ENCODE results near the gene LSM7. TPM values are rescaled to one million over a fixed set of nuclear protein-coding genes. Genes with fewer than 3 reads are reported as not detected.

Gene LSM7
- total RNA-seq, 1 experiment from 2014 or later, result 97.3 TPM

DNA sequence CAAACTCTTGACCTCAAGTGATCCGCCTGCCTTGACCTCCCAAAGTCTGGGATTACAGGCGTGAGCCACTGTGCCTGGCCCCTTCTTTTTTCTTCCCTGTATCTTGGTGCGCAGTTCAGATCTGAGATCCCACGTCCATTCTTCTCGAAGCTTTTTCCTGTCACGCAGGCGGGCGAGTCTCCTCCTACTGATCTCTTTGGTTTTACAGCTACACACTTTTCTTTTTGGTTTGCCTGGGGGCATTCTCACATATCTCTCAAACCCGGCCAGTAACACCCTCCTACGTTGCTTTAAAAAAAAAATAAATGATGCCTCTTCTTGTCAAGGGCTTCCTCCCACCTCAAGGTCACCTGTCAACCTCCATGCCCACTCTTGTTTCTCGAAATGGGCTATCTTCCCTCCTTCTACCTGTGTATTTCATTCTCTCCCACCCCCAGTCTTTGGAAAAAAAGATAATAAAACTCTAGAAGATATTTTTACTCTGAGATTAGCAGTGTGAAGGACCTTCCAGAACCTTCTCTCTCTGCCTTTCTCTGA lies 43.8 kb upstream of the LSM7 start:
- intact Hi-C loops (cut with micrococcal nuclease; ENCODE audit: unreplicated experiment), result no loop called here
- no peaks in the 10 kb centered on the region for H3K4me1 ChIP-seq (ENCODE audit: control insufficient read depth, insufficient read depth, low read length)
- DNase-seq (ENCODE audit: low read depth, low spot score), result no peak
- BruUV-seq (replicated peaks), result no TSS peak
- ChIA-PET POLR2A (no interaction called here), CTCF (no interaction called here)
- H3K4me3 ChIP-seq (ENCODE audit: low read depth in 2 of 2, low read length in 2 of 2), result no peak overlapping the region
- no peak overlapping the region for H3K27ac ChIP-seq (ENCODE audit: low read length)
- H3K9me3 ChIP-seq (ENCODE audit: control insufficient read depth, insufficient read depth, low read depth, low read length), result no peaks in the 10 kb centered on the region
- no peak for ATAC-seq
- TF ChIP-seq POLR2AphosphoS5 (IDR thresholded peaks at IDR 0.05; ENCODE audit: low read depth, low read length) (no peak), TCF7L2 (IDR thresholded peaks at IDR 0.05; ENCODE audit: low read depth, low read length) (no peak), CTCF (IDR thresholded peaks at IDR 0.05) (no peak), SIN3A (IDR thresholded peaks at IDR 0.05; ENCODE audit: borderline replicate concordance, insufficient read depth, low read depth, low read length) (no peak)
- TF ChIP-seq, protein P1, sequence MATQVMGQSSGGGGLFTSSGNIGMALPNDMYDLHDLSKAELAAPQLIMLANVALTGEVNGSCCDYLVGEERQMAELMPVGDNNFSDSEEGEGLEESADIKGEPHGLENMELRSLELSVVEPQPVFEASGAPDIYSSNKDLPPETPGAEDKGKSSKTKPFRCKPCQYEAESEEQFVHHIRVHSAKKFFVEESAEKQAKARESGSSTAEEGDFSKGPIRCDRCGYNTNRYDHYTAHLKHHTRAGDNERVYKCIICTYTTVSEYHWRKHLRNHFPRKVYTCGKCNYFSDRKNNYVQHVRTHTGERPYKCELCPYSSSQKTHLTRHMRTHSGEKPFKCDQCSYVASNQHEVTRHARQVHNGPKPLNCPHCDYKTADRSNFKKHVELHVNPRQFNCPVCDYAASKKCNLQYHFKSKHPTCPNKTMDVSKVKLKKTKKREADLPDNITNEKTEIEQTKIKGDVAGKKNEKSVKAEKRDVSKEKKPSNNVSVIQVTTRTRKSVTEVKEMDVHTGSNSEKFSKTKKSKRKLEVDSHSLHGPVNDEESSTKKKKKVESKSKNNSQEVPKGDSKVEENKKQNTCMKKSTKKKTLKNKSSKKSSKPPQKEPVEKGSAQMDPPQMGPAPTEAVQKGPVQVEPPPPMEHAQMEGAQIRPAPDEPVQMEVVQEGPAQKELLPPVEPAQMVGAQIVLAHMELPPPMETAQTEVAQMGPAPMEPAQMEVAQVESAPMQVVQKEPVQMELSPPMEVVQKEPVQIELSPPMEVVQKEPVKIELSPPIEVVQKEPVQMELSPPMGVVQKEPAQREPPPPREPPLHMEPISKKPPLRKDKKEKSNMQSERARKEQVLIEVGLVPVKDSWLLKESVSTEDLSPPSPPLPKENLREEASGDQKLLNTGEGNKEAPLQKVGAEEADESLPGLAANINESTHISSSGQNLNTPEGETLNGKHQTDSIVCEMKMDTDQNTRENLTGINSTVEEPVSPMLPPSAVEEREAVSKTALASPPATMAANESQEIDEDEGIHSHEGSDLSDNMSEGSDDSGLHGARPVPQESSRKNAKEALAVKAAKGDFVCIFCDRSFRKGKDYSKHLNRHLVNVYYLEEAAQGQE (IDR thresholded peaks at IDR 0.05; ENCODE audit: insufficient read depth in 1 of 2, low read depth in 2 of 2, low read length in 1 of 2), result no peak
- H3K27me3 ChIP-seq (ENCODE audit: control insufficient read depth, insufficient read depth, low read length), result no peaks in the 10 kb centered on the region
- no peaks in the 10 kb centered on the region for H3K36me3 ChIP-seq (ENCODE audit: control insufficient read depth, insufficient read depth, low read length)
- in situ Hi-C loops (cut with HindIII; ENCODE audit: low pct_unique_long_range_greater_than_20kb, low sequenced_read_pairs), result no loop called here

GRCh38 chr19:2371656-2372055 lies 43.3 kb upstream of the LSM7 start:
- no TSS peak for BruUV-seq (replicated peaks)
- no peaks in the 10 kb centered on the region for H3K36me3 ChIP-seq (ENCODE audit: control insufficient read depth, insufficient read depth, low read length)
- ATAC-seq, result no peak
- no peaks in the 10 kb centered on the region for H3K4me1 ChIP-seq (ENCODE audit: control insufficient read depth, insufficient read depth, low read length)
- in situ Hi-C loops (cut with HindIII; ENCODE audit: low pct_unique_long_range_greater_than_20kb, low sequenced_read_pairs) (no loop called here), intact Hi-C loops (cut with micrococcal nuclease; ENCODE audit: unreplicated experiment) (no loop called here)
- DNase-seq (ENCODE audit: low read depth, low spot score), result no peak
- no peaks in the 10 kb centered on the region for H3K27me3 ChIP-seq (ENCODE audit: control insufficient read depth, insufficient read depth, low read length)
- ChIA-PET POLR2A (no interaction called here), CTCF (no interaction called here)
- H3K9me3 ChIP-seq (ENCODE audit: control insufficient read depth, insufficient read depth, low read depth, low read length), result no peaks in the 10 kb centered on the region
- no peak overlapping the region for H3K4me3 ChIP-seq (ENCODE audit: low read depth in 2 of 2, low read length in 2 of 2)
- no peak overlapping the region for H3K27ac ChIP-seq (ENCODE audit: low read length)
- TF ChIP-seq CTCF (IDR thresholded peaks at IDR 0.05) (no peak), POLR2AphosphoS5 (IDR thresholded peaks at IDR 0.05; ENCODE audit: low read depth, low read length) (no peak)

Measured in Panc1 (cell line).